GM21367 (cell line): Measurements from ENCODE around the gene LTA.

ENCODE experiments used
- ATAC-seq: cut with Tn5 transposase; IDR thresholded peaks from one replicate; pipeline ENCODE4 v1.9.1; 2021; ENCODE audit not compliant: unreplicated experiment

The LTA gene

DNA sequence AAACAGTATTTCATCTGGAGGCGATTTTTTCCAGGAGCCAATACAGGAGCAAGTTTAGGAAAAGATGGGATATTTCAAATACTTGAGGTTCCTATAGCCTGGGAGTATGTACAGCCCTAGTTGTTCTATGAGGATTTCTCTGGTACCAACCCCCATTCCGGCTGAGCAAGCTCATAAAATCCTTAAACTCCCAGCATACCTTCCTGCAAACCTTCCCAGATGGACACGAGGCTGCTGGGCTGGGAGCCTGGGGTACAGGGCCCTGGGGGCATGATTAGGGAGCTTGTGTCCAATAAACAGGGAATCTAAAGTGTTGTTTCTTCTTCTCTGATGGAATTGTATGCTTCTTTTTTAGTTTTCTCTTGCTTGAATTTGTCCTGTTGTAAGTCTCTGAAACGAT lies 49.9 kb downstream of the LTA start:
- no peak for ATAC-seq

DNA sequence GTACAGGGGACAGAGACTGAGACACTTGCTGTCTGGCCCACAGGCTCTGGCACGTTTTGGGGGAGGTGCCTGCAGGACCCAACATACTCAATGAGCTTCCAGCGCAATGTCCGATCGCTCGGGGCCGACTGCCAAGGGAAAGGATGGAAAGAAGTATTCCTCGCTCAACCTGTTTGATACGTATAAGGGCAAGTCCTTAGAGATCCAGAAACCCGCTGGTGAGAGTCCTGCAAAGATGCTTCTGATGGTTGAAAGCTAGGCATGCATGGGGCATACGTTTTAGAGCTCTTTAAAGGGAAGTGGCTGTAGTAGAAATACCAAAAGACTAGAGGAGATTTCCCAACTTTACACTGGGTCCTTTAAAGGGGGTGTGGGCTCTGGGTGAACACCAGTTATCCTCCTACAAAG lies 50.6 kb downstream of the LTA start:
- no peak for ATAC-seq
